Activated B cell treated with CpG ODN at 0.5 μM for 24 hours (primary cell): ENCODE results near the gene OR5L1. TPM values are rescaled to one million over a fixed set of nuclear protein-coding genes. Genes with fewer than 3 reads are reported as not detected.

Source experiments
- ATAC-seq: fragments of 200-7000 bp; cut with Tn5 transposase; one replicate; pipeline ENCODE4 v1.10.0; 2021; ENCODE audit warnings: low read depth, mild to moderate bottlenecking, moderate library complexity
- CTCF ChIA-PET: fragments of 350-600 bp; sonication (Branson Sonifier 250); formaldehyde crosslinking; loops from one replicate; lab custom pipeline; 2021; ENCODE audit warnings: antibody characterized with exemption; lab: Charles Lee
- POLR2A ChIA-PET: fragments of 350-600 bp; sonication (Branson Sonifier 250); formaldehyde crosslinking; loops from one replicate; lab custom pipeline; 2021; ENCODE audit warnings: antibody characterized with exemption; lab: Charles Lee
- DNase-seq: peaks from one replicate; pipeline ENCODE4 v3.0.0; 2022
- H3K27ac Mint-ChIP-seq: one replicate; pipeline ENCODE4 v1.8.0; 2020; ENCODE audit warnings: mixed read lengths
- H3K27me3 Mint-ChIP-seq: one replicate; pipeline ENCODE4 v1.8.0; 2021; ENCODE audit warnings: mixed read lengths
- H3K36me3 Mint-ChIP-seq: one replicate; pipeline ENCODE4 v1.8.0; 2021; ENCODE audit warnings: low read depth, mixed read lengths
- H3K4me1 Mint-ChIP-seq: one replicate; pipeline ENCODE4 v1.8.0; 2021; ENCODE audit warnings: mixed read lengths
- H3K4me3 Mint-ChIP-seq: one replicate; pipeline ENCODE4 v1.8.0; 2020; ENCODE audit warnings: mild to moderate bottlenecking, mixed read lengths
- H3K9me3 Mint-ChIP-seq: one replicate; pipeline ENCODE4 v1.8.0; 2020; ENCODE audit warnings: mixed read lengths
- CTCF ChIP-seq: fragments of 200-600 bp; IDR thresholded peaks from one replicate; pipeline ENCODE4 v1.8.0; 2022; ENCODE audit warnings: antibody characterized with exemption, mild to moderate bottlenecking
- intact Hi-C: fragments of 100-400 bp; cut with micrococcal nuclease; formaldehyde crosslinking; loops from one replicate; pipeline ENCODE4 v1.15.1; 2024
- total RNA-seq: library from RNA; stranded (reverse); gene quantifications from 2 replicates; pipeline ENCODE4 v1.2.3, GENCODE V29; 2022

Gene OR5L1
- total RNA-seq, result not detected in 2 replicates

- TF ChIP-seq CTCF, result no peak
- intact Hi-C loops, result no loop called here
- Mint-ChIP-seq H3K4me3 (no peak within 1 kb of the TSS), H3K27ac (no peak within 1 kb of the TSS), H3K36me3 (no peaks in the 10 kb centered on the region), H3K9me3 (peaks cover 17% of the 10 kb centered on the region), H3K27me3 (no peaks in the 10 kb centered on the region), H3K4me1 (no peaks in the 10 kb centered on the region)
- DNase-seq (no peak), ATAC-seq (no peak)
- CTCF ChIA-PET, result no interaction called here
- POLR2A ChIA-PET, result no interaction called here
Observed at GRCh38 chr11:55811067-55811466, at the start of gene OR5L1. Gene OR5L1, plus strand, starts transcription at chr11:55811367. Its CDS starts 100 bp downstream, at chr11:55811467.

GRCh38 chr11:55773138-55773537 lies 38.0 kb upstream of the OR5L1 start, which contains the start of gene OR5D13:
Gene OR5D13, plus strand, starts transcription at chr11:55773438. Its CDS starts 0 bp downstream, at chr11:55773438.
- DNase-seq, result no peak
- H3K27me3 Mint-ChIP-seq, result no peaks in the 10 kb centered on the region
- H3K4me3 Mint-ChIP-seq, result no peak within 1 kb of the TSS
- no peak for TF ChIP-seq CTCF
- intact Hi-C loops, result no loop called here
- CTCF ChIA-PET, result no interaction called here
- H3K9me3 Mint-ChIP-seq, result peaks cover 11% of the 10 kb centered on the region
- no peaks in the 10 kb centered on the region for H3K36me3 Mint-ChIP-seq
- no peaks in the 10 kb centered on the region for H3K4me1 Mint-ChIP-seq
- ATAC-seq, result no peak
- H3K27ac Mint-ChIP-seq, result no peak within 1 kb of the TSS
- POLR2A ChIA-PET, result no interaction called here

GRCh38 chr11:55791606-55792005 lies 19.6 kb upstream of the OR5L1 start:
- Mint-ChIP-seq H3K36me3 (no peaks in the 10 kb centered on the region), H3K4me3 (no peak overlapping the region), H3K4me1 (no peaks in the 10 kb centered on the region), H3K9me3 (peaks cover 10% of the 10 kb centered on the region), H3K27me3 (no peaks in the 10 kb centered on the region), H3K27ac (no peak overlapping the region)
- intact Hi-C loops, result no loop called here
- DNase-seq (no peak), ATAC-seq (no peak)
- TF ChIP-seq CTCF, result no peak
- CTCF ChIA-PET, result no interaction called here
- POLR2A ChIA-PET, result no interaction called here

GRCh38 chr11:55793321-55793720 lies 17.8 kb upstream of the OR5L1 start:
- no peaks in the 10 kb centered on the region for H3K36me3 Mint-ChIP-seq
- H3K27ac Mint-ChIP-seq, result no peak overlapping the region
- ATAC-seq, result no peak
- H3K9me3 Mint-ChIP-seq, result peaks cover 6% of the 10 kb centered on the region
- no peak for TF ChIP-seq CTCF
- H3K4me3 Mint-ChIP-seq, result no peak overlapping the region
- CTCF ChIA-PET, result no interaction called here
- no peaks in the 10 kb centered on the region for H3K4me1 Mint-ChIP-seq
- intact Hi-C loops, result no loop called here
- DNase-seq, result no peak
- H3K27me3 Mint-ChIP-seq, result no peaks in the 10 kb centered on the region
- POLR2A ChIA-PET, result no interaction called here

GRCh38 chr11:55795256-55795655 lies 15.9 kb upstream of the OR5L1 start, which contains the start of gene OR5D14:
Gene OR5D14, plus strand, starts transcription at chr11:55795556. Its CDS starts 0 bp downstream, at chr11:55795556.
- TF ChIP-seq CTCF, result no peak
- ATAC-seq (no peak), DNase-seq (no peak)
- Mint-ChIP-seq H3K36me3 (no peaks in the 10 kb centered on the region), H3K27ac (no peak within 1 kb of the TSS), H3K4me1 (no peaks in the 10 kb centered on the region), H3K4me3 (no peak within 1 kb of the TSS), H3K27me3 (no peaks in the 10 kb centered on the region), H3K9me3 (peaks cover 9% of the 10 kb centered on the region)
- intact Hi-C loops, result no loop called here
- POLR2A ChIA-PET, result no interaction called here
- CTCF ChIA-PET, result no interaction called here
